Thoracic aorta (tissue), 2 donors: Measurements from ENCODE around the gene GAB3. TPM values are rescaled to one million over a fixed set of nuclear protein-coding genes. Genes with fewer than 3 reads are reported as not detected.

Experiments used
- ATAC-seq: fragments of 150-250 bp; one replicate; pipeline ENCODE4 v1.8.0; 2017; ENCODE audit warnings: low read depth; ENCODE audit not compliant: insufficient number of reproducible peaks, low FRiP score
- DNase-seq: peaks from one replicate; pipeline ENCODE4 v3.0.0-alpha.2; 2020; ENCODE audit warnings: low spot score
- H3K27ac ChIP-seq, 2 donors: fragments of 200-600 bp; sonication (generic); 1 replicate in 1 of 2; 2 replicates in 1 of 2; pipeline ENCODE4 v1.5.1; 2016; ENCODE audit warnings: mild to moderate bottlenecking in 2 of 2, moderate library complexity in 2 of 2
- H3K27me3 ChIP-seq: fragments of 200-600 bp; sonication (generic); replicated peaks from 2 replicates; pipeline ENCODE4 v1.6.0; 2016; ENCODE audit warnings: mild to moderate bottlenecking; ENCODE audit not compliant: insufficient read depth
- H3K36me3 ChIP-seq: fragments of 200-600 bp; sonication (generic); one replicate; pipeline ENCODE4 v1.5.1; 2016
- H3K4me1 ChIP-seq, 2 donors: fragments of 200-600 bp; sonication (generic); 1 replicate in 1 of 2; 2 replicates in 1 of 2; pipeline versions ENCODE4 v1.5.1 to v1.6.0; 2016; ENCODE audit warnings: low read depth in 2 of 2, mild to moderate bottlenecking in 1 of 2; ENCODE audit not compliant: control insufficient read depth in 1 of 2
- H3K4me3 ChIP-seq: fragments of 200-600 bp; sonication (generic); 2 replicates; pipeline ENCODE4 v1.5.1; 2016; ENCODE audit warnings: mild to moderate bottlenecking
- H3K9me3 ChIP-seq: fragments of 200-600 bp; sonication (generic); 2 replicates; pipeline ENCODE4 v1.5.1; 2016
- total RNA-seq, 2 donors: library from RNA; depleted of rRNA; stranded (reverse); fragments of >200 nt; gene quantifications; one replicate each; pipeline versions ENCODE4 v1.1.0 to v1.2.3, GENCODE V29; 2016
- TF ChIP-seq, protein P1 (sequence below): fragments of 200-600 bp; sonication (generic); IDR thresholded peaks from one replicate; pipeline ENCODE4 v1.5.1; 2019; ENCODE audit warnings: antibody characterized with exemption

Gene GAB3
- total RNA-seq, 2 donors from 2014 or later: 9.2 to 10.9 TPM

DNA sequence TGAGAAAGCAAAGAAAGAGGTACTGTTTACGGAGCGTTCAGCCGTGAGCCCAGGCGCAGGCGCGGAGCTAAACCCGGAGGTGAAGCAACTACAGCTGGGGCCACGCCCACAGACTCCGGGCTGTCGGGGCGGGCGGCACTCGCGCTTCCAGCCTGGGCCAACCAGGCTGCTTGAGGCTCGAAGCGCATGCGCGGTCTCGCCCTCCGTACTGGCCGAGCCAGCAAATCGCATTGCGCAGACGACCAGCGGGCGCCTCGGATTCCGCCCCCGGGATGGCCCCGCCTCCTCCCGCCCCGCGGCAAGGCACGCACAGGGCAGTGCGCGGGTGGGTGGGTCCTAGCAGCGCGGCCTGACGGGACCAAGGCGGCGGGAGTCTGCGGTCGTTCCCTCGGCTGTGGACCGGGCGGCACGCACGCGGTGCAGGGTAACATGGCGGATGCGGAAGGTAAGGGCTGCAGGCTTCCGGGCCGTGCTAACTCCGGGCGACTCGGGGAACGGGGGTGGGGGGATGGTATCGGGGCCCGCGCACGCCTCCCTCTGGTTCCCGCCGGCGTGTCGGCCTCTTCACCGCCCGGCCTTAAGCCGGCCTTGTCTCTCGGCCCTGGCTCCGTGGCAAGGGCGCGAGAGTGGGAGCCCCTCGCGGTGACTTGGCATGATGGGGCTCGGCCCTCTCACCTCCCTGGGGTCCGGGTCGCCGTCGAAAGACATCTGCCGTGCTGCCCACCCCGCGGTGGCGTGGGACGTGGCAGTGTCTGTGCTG lies 11.8 kb upstream of the GAB3 start, which contains the start of gene DKC1:
Gene DKC1, plus strand, starts transcription at position 328 of the 760 bp plus-strand sequence. Its CDS starts 102 bp downstream, at position 430.
- peak within 1 kb of the TSS; percentile 47 to 55 for H3K27ac ChIP-seq
- H3K4me3 ChIP-seq: peak within 1 kb of the TSS; percentile 81
- H3K36me3 ChIP-seq: peaks cover 5% of the 10 kb centered on the region
- H3K9me3 ChIP-seq: no peaks in the 10 kb centered on the region
- DNase-seq (peak; percentile 66), ATAC-seq (peak; percentile 94)
- TF ChIP-seq, protein P1, sequence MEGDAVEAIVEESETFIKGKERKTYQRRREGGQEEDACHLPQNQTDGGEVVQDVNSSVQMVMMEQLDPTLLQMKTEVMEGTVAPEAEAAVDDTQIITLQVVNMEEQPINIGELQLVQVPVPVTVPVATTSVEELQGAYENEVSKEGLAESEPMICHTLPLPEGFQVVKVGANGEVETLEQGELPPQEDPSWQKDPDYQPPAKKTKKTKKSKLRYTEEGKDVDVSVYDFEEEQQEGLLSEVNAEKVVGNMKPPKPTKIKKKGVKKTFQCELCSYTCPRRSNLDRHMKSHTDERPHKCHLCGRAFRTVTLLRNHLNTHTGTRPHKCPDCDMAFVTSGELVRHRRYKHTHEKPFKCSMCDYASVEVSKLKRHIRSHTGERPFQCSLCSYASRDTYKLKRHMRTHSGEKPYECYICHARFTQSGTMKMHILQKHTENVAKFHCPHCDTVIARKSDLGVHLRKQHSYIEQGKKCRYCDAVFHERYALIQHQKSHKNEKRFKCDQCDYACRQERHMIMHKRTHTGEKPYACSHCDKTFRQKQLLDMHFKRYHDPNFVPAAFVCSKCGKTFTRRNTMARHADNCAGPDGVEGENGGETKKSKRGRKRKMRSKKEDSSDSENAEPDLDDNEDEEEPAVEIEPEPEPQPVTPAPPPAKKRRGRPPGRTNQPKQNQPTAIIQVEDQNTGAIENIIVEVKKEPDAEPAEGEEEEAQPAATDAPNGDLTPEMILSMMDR: no peak
- H3K4me1 ChIP-seq: no peaks in the 10 kb centered on the region
- H3K27me3 ChIP-seq: no peaks in the 10 kb centered on the region

DNA sequence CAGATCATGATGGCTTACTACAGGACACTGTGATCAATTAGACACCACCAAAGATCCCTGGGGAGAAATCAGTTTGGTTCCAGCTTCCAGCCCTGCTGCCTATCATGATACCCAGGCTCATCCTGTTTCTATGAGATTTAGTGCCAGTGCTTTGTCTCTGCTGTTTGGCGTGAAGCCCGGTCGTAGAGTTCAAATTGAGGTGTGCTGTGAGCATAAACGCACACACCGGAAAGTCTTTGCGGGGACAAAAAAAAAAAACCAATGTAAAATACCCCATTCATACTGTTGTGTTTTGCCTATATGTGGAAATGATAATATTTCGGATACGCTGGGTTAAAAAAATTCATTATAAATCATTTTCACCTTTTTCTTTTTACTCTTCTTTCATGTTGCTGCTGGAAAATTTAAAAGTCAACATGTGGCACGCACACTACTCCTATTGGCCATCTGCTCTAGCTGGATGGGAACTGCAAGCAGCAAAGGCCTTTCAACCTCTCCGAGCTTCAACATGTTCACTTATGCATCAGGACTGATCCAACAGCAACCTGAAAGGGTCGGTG lies 11.2 kb upstream of the GAB3 start:
- H3K27me3 ChIP-seq: no peaks in the 10 kb centered on the region
- H3K27ac ChIP-seq: peak overlapping the region in 1 of 2 donors; percentile 55
- H3K9me3 ChIP-seq: no peaks in the 10 kb centered on the region
- TF ChIP-seq, protein P1: no peak
- ATAC-seq (no peak), DNase-seq (no peak)
- H3K4me3 ChIP-seq: peak overlapping the region; percentile 81
- H3K36me3 ChIP-seq: peaks cover 5% of the 10 kb centered on the region
- no peaks in the 10 kb centered on the region for H3K4me1 ChIP-seq

DNA sequence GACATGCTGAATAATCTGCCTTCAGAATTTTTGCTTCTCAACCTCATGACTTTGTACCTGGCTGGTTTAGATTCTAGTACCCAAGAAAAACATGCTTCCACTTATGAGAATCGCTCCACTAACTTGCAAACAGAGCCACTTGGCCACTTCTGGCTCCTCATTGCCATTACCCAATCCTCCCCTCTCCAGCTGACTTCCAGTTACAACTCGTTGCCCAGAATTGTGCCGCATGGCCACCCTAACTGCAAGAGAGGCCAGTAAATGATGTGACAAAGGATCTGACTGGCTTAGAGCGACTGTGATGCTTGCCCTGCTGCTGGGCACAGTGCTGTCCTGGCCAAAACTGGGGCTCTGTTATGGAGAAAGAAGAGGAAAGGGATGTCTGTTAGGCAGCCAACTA lies 7.8 kb upstream of the GAB3 start:
- Histone ChIP-seq H3K36me3 (no peaks in the 10 kb centered on the region), H3K4me3 (no peak overlapping the region), H3K4me1 (no peaks in the 10 kb centered on the region), H3K27me3 (no peaks in the 10 kb centered on the region), H3K9me3 (no peaks in the 10 kb centered on the region), H3K27ac (no peak overlapping the region)
- TF ChIP-seq, protein P1: no peak
- DNase-seq: no peak
- no peak for ATAC-seq

DNA sequence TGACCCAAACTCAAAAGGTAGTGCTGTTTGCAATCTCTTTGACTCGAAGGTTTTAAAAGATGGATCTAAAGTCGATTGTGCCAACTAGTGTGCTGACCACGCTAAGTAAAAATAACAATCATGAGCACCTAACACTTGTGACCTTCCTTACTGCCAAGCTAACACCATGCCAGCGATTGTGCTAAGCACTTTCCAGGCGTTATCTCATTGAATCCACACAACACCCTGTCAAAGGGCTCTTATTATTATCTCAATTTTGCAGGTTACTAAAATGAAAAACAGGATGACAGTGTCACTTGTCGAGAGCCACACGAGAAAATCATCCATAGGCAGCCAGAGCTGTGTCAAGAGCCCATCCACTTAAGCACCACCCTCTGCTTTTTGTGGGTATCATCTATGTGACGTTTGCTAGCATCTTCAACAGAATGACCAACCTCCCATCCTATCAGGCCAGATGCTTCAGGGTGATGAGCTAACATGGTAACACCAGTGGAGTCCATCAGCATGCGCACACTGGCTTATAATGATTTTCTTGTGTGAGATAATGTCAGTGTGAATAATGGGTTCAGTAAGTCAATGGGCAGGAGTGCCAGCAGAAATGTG lies 893 bp upstream of the GAB3 start:
- no peaks in the 10 kb centered on the region for H3K27me3 ChIP-seq
- H3K36me3 ChIP-seq: no peaks in the 10 kb centered on the region
- no peaks in the 10 kb centered on the region for H3K9me3 ChIP-seq
- TF ChIP-seq, protein P1: no peak
- peak overlapping the region; percentile 81 for H3K4me3 ChIP-seq
- peak overlapping the region in 1 of 2 donors; percentile 8 for H3K27ac ChIP-seq
- no peak for ATAC-seq
- no peak for DNase-seq
- H3K4me1 ChIP-seq: peaks cover 9 to 13% of the 10 kb centered on the region in 2 donors

DNA sequence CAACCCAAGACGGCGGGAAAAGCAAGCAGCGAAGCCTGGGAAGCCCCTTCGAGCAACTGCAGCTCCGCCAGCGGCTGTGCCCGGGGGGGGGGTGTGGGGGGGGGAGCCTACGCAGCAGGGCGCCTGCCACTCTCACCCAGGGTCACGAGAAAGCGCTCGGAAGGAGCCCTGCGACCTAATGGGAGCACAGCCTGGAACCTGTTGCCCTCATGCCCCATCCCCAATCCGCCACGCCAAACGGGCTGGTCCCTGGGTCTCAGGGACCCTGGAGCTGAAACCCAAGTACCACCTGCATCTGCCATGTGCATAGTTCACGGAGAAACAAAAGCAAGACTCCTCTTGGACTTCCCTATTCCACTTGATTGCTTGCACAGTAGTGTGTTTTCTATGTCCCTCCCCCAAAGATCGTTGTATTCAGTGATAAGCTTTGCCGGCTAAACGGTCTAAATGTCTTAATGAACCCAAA lies 359 bp upstream of the GAB3 start:
- ATAC-seq (no peak), DNase-seq (no peak)
- peak overlapping the region; percentile 81 for H3K4me3 ChIP-seq
- H3K4me1 ChIP-seq: peaks cover 9 to 13% of the 10 kb centered on the region in 2 donors
- TF ChIP-seq, protein P1: no peak
- no peaks in the 10 kb centered on the region for H3K9me3 ChIP-seq
- H3K36me3 ChIP-seq: no peaks in the 10 kb centered on the region
- H3K27ac ChIP-seq: peak overlapping the region in 1 of 2 donors; percentile 8
- no peaks in the 10 kb centered on the region for H3K27me3 ChIP-seq
